Suppressor macrophage treated with lipopolysaccharide for 1 hour (primary cell): ENCODE measurements around the gene CCDC127.

Experiments used
- DNase-seq, 3 donors: peaks; one replicate each; pipeline ENCODE4 v3.0.0-alpha.2; 2020 to 2022

The CCDC127 gene

DNA sequence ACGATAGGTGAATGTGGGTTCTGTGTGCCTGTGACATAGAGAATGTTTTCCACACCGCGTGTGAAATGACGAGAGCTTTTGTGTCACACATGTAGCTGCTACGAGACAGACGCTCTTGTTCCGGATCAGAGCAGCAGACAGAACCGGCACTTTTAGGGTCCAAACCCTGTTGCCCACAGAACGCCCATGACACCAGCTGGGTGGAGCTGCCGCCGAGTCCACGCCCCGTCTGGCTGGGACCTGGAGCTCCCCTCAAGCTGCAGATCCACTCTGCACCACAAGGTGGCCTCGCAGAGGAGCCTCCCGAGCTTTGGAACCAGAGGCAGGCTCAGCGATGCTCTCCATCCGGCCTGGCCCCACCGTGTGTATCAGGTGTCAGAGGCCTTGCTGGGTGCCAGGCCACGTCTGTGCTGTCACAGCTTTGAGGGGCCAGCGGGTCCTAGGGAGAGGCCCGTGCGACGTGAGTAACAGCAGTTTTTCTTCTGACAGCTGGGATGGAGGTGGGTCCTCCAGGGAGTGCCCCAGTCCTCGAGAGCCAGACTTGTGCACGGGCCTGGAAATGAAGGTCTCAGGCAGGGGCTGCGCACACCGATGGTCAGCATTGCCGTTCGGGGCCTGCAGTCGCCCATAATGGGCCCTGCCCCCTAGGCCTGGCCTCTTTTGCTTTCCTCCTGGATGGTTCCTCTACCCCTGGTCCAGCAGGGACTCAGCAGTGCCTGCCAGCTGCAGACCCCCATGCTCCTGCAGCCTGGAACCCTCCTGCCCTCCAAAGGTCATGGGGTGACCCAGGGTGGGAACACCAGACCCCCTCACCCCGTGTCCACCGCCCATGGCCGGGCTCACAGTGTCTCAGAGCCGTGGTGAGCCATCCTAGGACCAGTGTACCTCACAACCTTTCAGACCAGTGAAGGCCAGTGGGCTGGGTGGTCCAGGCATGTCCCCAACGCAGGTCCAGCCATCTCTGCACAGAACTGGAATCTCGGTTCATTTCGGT, 29.2 kb downstream of the CCDC127 start:
- DNase-seq: peak; percentile 84 to 91 (median 89)

DNA sequence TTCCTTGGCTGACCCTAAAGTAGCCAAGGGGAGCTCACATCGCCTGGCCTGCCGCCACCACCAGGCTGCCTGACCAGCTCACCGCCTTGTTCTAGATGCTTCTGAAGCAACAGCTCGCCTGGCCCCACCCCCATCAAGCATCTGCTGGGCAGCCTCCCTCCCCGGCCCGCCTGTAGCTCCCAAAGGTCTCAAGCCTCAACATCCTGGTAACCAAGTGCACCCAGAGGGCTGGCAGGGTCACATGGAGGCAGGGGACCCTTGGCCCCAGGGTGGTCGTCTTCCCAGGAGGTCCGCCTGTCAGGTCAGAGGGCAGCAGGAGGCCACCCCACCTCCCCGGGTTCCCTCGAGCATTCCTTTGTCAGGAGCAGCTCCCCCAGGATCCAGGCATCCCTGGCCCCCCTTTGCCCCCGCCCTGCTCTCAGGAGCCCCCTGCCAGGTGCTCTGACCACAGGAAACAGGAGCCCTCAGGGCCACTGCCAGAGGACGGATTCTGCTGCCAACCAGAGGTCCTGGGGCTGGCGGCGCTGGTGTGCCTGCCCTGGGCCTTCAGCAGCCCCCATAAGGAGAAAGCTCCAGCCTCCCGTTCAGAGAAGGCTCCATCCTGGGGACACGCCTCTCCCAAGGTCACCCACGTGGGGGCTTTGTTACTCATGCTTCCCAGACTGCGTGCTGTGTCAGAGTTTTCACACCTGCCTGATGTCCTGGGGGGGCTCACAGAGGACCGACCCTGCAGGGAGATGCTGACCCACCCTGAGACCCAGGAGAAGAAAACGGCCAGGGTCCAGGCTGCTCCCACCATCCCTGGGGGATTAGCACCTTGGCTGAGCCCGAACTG, 30.1 kb downstream of the CCDC127 start:
- DNase-seq: no peak

DNA sequence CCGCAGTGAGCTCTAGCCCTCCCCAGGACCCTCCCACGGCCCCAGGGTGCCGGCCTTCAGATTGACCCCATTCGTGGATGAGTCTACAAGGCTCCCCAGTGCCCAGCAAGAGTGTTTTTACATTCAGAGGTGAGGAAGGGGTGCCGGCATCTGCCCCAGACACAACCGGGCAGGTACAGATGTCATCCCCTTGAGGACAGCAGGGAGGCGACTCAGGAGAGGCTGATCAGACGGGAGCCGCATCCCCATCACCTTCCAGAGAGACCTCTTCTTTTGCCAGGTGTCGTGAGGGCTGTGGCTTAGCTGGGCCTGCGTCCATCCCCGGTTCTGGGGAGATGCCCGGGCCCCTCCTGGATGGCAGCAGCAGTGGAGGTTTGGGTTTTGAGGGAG, 30.9 kb downstream of the CCDC127 start:
- DNase-seq: no peak

DNA sequence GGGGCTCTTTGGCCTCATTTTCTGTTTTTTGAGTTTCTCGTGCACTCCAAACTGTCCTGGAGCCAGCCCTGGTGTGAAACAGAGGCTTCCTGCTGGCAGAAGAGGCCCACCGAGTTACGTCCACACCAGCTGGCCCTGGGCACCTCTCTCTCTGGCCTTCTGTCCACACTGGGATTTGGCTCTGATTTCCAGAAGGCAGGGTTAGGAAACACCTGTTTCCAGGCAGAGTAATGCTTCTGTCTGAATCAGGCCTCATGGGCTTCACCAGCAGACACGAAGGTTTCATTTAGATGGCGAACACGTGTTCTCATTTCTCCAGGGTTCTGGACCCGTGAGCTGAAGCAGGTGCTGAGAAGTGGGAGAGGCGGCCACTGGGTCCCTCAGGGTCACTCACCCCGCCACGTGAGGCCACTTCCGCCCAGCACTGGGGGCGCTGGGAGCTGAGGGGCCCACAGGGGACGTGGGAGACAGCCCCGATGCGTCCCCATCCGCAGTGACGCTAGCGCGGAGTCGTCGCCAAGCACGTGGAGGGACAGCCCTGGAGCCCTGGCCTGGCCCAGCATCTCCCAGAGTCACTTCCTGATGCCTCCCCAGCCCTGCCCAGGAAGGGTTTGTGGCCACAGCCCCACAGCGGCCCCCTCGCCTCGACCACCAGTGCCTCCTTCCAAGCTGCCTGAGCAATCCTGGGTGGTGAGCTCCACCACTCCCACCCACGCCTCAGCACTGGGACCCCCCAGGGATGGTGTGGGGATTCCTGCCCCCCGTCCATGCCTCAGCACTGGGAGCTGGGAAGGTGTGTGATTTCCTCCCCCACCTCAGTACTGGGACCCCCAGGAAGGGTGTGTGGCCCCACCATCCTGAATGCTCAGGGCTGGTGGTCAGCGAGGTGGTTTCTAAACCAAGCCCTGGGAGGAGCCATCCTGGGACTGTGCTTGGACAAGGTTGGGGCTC, 31.6 kb downstream of the CCDC127 start:
- no peak for DNase-seq

DNA sequence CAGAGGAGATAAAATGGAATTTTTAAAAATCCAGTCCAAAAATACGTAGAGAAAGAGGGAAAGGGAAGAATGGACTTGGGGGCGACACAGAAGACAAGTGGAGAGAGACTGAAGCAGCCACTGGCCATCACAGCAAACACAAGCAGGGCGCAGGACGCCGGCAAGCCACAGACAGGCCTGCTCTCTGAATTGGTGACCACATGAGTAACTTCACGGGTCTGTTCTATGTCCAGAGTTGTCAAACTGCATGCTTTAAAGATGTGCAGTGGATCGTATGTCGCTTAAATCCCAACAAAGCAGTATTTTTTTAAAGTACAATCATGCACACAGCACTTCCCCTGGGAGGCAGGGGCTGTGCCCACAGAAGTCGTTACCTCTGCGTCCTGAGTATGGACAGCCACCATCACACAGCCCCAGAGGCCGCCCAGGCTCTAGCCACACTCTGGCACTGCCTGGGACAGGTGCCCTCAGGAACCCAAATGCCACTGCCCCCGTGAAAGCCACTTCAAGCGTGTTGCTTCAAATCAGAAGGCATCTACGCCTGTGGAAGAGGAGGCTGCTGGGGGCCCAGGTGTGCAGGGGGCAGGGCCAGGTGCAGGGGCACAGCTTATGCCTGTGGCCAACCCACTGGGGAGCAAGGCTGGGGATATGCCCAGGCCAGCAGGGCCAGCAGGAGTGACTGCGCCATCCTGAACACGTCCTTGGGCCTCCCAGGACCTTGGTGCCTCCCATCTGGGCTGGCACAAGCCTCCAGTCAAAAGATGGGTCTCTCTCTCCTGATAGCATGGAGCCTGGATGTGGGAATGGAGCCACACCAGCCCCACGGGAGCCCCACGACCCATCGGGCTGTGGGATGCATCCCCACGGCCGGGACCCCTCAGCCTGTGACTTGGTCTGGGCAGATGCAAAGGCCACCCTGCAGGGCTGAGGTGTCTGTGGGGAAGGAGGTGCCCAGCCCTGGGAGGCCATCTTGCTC, 32.6 kb downstream of the CCDC127 start:
- DNase-seq: no peak

DNA sequence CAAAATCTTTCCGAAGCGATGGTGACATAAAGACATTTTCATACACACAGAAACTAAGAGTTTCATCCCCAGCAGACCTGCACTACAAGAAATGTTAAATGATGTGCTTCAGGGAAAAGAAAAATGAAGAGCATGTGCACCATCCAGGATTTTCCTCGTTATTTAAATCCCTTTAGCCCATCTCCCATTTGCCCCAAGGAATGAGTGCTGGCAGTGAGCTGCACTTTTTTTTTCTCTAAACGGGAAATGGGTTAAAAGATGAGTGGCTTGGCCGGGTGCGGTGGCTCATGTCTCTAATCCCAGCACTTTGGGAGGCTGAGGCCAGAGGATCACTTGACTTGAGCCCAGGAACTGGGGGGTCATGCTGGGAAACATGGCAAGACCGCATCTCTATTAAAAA, 33.5 kb downstream of the CCDC127 start:
- DNase-seq: no peak

DNA sequence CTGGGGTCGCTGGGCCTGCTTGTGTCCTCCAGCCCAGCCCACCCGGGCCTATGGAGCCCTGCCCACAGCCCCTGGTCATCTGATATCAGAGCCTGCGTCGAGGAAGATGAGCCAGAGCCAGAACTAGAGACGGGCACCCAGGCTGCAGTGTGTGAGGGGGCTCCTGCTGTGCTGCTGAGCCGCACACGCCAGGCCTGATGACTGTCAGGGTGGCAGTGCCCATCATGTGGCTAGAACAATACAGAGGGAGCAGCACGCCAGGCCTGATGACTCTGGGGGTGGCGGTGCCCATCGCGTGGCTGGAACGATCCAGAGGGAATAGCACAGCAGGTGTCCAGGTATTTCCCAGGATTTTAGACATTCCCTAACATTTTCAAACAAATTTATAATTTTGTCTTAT, 35.8 kb downstream of the CCDC127 start:
- DNase-seq: no peak

DNA sequence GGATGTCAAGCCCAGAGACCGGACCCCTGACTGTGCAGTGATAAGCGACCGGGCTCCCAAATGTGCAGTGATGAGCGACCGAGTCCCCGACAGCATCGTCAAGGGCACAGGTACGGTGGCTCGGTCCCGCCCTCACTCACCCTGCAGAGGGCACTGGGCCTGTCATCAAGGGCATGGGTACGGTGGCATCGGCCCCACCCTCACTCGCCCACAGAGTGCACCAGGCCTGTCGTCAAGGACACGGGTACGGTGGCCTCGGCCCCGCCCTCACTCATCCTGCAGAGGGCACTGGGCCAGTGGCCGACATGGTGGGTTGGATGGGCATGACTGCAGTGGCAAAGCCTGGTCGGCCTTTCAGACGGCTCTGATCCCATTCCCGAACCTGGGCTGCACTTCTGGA, 36.4 kb downstream of the CCDC127 start:
- DNase-seq: no peak

DNA sequence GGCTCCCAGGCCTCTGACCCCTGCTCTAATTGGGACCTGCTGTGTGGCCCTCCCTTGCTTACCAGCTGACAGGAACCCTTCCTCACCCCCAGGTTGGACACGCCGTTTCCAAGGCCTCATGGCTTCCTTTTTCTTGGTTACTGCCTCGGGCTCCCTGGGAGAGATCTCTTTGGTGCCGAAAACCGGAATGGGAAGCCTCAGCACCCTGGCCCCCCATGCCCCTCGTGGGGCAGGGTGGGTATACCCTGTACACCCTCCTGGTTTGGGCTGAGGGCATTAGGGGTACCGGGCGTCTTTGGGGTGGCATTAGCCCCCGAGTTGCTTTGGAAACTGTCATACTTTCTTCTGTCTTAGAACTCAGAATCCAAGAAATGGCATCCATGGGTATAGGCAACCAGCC, 36.8 kb downstream of the CCDC127 start:
- no peak for DNase-seq

DNA sequence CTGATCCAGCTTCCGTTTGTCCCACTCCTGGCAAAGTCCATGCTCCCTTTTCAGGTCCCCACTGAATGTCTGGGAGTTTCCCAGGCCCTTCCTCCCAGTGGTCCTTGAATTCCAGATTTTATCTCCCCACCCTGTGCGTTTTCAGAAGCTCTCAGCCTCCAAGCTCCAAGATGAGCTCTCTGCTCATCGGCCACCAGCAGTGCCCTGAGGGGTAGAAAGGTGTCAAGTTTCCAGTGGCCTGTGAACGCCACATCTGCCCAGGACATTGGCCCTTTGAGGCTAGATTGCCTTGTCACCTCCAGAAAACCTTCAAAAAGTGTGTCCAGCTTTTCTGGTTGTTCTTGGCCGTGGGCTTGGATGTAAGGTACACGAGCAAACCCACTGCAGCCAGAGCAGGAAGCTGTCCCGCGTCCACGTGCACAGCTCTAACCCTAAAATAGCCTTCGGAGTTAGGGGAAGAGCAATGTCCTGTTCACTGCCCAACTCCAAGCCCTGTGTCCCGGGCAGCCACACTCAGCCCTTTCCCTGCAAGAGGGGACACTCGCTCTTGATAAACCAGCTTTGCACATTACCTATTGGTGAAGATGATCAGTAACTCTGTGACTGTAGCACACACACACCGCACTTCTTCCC, 37.6 kb downstream of the CCDC127 start:
- DNase-seq: no peak

DNA sequence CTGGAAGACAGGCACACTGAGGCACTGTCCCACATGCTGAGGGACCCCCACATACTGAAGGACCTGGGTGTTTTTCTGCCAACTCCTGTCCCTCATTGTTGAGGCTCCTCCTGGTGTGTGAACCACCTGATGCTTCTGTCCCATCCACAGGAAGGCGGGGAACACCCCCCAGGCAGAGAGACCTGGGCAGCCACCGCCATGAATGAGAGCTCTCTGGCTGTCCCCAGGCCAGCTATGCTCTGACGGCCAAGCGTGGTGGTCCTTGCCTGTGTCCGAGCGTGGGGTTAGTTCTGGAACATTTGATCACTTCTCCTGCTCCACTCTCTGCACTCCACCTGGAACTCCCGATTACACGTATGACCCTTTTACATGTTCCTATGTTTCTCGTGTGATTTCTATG, 38.6 kb downstream of the CCDC127 start:
- DNase-seq: no peak

DNA sequence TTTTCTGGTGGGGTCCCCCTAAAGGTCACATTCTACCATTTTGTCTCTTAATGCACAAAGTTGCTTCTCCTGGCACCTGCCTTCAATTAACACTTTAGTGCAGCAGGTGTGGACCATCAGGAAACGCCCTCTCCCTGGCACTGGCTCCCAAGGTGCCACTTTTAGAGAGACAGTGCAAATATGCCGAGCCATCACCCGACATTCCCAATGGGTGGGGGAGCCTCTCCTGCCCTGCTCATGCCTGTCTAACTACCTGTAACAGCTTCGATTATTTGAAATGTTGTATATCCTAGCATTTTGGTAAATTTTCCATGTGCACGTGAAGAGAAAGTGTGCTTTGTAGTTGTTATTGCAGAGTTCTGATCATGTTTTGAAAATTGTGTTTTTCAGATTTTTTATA, 39.8 kb downstream of the CCDC127 start:
- no peak for DNase-seq

DNA sequence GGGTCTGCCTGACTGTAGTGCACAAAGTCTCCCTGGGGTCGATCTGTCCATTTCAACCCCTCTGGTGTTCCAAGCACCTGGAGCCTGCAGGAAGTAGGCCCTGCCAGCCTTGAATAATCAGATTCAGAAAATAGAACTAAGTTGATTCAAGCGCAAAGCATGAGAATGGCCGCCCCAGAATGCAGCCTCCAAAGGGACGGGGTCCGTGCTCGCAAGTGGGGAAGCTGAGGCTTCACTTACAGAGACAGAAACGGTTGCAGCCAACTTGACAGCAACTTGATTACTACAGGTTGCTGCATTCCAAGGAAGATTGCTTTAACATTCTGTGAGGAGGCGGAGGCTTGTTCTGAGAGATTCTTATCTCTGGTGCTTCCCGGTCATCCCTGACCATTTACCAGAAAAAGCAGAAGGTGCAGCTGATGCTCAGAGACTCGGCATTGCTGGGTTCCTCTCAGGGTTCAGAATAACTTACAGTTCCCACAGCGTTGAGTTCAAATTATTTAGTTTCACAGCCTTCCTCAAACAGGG, 41.6 kb downstream of the CCDC127 start:
- DNase-seq: no peak

DNA sequence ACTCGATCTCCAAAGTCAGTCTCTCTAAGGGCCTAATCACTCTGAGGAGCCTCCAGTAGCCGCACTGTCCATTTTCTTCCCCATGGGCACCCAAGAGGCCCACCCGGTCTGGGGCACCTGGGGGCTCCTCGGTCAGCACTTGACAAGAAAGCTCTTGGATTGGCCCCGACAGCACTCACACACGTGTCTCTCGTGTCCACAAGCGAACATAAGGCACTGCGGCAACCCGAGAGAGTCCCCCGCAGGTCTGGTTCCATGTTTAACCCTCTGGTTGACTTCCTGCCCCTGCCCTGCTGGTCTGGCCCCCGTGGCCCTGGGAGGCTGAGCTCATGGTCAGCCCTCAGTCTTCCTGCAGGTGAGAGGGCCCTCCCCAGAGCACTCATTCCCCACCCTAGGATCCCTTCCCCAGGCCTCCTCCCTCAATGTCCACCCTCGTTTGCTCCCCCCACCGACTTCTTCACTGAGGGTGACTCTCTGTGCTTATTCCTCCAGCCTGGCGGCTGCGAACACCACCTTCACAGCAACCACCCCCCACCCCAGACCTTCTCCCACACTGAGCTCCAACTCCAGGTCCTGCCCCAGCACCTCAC, 43.0 kb downstream of the CCDC127 start:
- DNase-seq: no peak

DNA sequence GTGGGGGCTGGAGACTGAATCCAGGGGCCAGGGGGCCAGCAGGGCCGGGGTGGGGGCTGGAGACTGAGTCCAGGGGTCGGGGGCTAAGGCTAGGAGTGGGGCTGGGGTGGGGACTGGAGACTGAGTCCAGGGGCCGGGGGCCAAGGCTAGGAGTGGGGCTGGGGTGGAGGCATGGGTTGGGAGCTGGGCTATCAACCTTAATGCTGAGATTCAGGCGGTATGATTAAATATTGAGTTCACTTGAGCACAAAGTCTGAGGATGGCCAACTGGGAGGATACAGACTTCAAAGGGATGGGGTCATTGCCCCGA, 43.7 kb downstream of the CCDC127 start:
- no peak for DNase-seq

DNA sequence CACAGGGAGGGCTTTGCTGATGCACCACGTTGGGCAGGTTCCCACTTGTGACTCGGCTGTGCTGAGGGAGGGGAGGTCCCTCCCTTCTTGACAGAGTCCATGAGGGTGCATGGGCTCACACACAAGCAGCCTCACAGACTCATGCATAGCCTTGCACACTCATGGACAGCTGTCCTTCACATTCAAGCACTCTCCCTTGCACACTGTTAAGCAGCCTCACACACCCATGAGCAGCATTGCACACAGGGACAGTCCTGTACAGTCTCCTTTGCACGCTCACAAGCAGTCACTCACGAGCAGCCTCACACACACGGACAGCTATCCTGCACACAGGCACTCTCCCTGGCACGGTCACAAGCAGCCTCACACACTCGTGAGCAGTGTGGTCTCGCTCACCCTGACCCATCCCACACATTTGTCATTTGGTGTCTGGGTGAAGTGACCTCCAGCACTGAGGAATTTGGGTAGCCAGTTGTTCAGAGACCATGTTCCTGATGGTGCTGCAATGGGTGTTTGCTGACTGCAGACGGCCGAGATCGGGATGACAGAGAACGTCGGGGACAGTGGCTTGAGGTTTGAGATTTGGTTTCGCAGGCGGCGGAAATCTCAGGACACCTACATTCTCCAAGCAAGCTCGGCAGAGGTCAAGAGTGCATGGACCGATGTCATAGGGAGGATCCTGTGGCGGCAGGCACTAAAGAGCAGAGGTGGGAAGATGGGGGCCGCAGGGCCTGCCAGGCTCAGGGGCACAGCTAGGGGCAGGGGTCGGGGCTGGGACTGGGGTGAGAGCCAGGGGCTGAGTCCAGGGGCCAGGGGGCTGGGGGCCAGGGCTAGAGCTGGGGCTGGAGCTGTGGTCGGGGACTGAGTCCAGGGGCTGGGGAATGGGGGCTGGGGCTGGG, 44.3 kb downstream of the CCDC127 start:
- no peak for DNase-seq

DNA sequence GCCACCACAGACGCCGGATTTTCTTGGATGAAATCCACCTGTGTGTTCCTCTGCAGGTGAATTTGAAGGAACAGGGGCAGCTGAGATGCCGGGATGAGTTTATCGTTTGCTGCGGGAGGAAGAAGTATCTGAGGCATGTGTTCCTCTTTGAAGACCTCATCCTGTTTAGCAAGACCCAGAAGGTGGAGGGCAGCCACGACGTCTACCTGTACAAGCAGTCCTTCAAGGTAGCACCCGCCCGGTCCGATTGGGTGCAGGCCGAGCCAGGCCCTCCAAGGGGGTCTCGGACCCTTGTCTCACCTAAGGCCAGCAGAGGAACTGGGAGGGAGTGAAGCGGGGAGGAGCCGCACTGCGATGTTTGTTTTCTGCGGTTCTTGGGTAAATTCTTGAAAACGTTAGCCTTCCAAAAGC, 45.1 kb downstream of the CCDC127 start:
- DNase-seq: no peak

DNA sequence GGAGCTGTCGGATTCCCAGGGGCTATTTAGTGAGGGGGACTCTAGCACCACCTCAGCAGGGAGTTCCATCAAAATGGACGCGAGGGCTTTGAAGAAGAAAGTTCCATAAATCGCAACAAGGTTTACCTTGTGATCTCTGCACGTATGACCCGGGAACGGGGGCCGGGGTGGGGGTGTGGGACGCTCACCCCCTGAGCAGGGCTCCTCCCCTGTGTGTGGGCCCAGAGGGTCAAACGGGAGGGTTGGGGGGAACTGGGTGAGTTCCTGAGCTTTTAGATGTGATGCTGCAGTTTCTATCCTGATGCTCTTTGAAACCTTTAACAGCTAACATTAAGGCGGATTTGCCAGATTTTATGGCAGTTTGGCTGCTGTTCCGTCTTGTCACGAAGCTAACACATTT, 45.5 kb downstream of the CCDC127 start:
- DNase-seq: no peak

DNA sequence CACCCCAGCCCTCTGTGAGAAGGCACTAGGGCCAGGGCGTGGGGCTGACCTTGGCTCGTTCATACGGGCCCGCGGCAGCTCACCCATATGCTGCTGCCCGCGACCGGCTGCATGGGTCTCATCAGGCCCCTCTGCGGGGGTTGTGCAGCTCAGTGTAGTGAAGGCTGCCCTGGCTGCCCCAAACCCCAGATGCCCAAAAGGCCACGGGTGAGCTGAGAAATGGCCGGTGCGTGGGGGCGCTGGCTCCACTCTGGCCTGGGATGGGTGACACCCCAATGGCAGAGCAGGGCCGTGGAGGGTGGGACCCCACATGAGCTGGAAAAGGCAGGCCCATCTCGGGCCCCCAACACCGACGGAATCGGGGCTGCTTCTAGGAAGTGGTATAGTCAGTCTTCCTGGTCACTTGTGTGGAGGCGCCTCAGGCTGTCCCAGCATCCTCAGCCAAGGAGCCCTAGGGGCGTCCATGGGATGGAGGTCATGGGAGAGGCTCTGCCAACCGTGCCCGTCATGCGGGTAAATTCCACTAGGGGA, 46.1 kb downstream of the CCDC127 start:
- DNase-seq: no peak
